Activated CD8-positive, alpha-beta T cell treated with anti-CD3 and anti-CD28 coated beads, Interleukin-2, amount 10 ng/mL, durations not matched to agents 7 days and 5 days (primary cell): ENCODE data around the gene DLG2. TPM values are rescaled to one million over a fixed set of nuclear protein-coding genes. Genes with fewer than 3 reads are reported as not detected.
"Not testable (repeated sequence)": the region's sequence is repeated elsewhere in the genome, so short reads cannot be mapped to it uniquely, and the experiment has no call there.

Source experiments
- ATAC-seq: fragments of 150-1000 bp; cut with Tn5 transposase; one replicate; pipeline ENCODE4 v1.10.0; 2021; ENCODE audit warnings: moderate library complexity
- CTCF ChIA-PET: fragments of 350-600 bp; sonication (Branson Sonifier 250); formaldehyde crosslinking; loops from one replicate; lab custom pipeline; 2021; ENCODE audit warnings: antibody characterized with exemption; lab: Charles Lee
- POLR2A ChIA-PET: fragments of 350-600 bp; sonication (Branson Sonifier 250); formaldehyde crosslinking; loops from one replicate; lab custom pipeline; 2021; ENCODE audit warnings: antibody characterized with exemption; lab: Charles Lee
- DNase-seq: peaks from one replicate; pipeline ENCODE4 v3.0.0-alpha.2; 2020
- H3K27ac Mint-ChIP-seq: one replicate; pipeline ENCODE4 v1.8.0; 2021; ENCODE audit warnings: mild to moderate bottlenecking, mixed read lengths
- H3K27me3 Mint-ChIP-seq: one replicate; pipeline ENCODE4 v1.8.0; 2021; ENCODE audit warnings: low read depth, mixed read lengths
- H3K36me3 Mint-ChIP-seq: one replicate; pipeline ENCODE4 v1.8.0; 2021; ENCODE audit warnings: low read depth, mixed read lengths
- H3K4me1 Mint-ChIP-seq: one replicate; pipeline ENCODE4 v1.8.0; 2021; ENCODE audit warnings: low read depth, mixed read lengths
- H3K4me3 Mint-ChIP-seq: one replicate; pipeline ENCODE4 v1.8.0; 2021; ENCODE audit warnings: mild to moderate bottlenecking, mixed read lengths
- H3K9me3 Mint-ChIP-seq: one replicate; pipeline ENCODE4 v1.8.0; 2022; ENCODE audit warnings: mixed read lengths; ENCODE audit not compliant: insufficient read depth
- total RNA-seq, 2 experiments: library from RNA; stranded (reverse); gene quantifications; one replicate each; pipeline ENCODE4 v1.2.3, GENCODE V29; 2021

Gene DLG2
- total RNA-seq, 2 experiments from 2014 or later, result 1.3 to 1.6 TPM

- H3K27ac Mint-ChIP-seq, result no peak overlapping the region
Observed at GRCh38 chr11:83617671-83618070, 2009.5 kb downstream of the DLG2 start.

GRCh38 chr11:83613767-83614121 lies 2013.4 kb downstream of the DLG2 start:
- ATAC-seq (no peak), DNase-seq (no peak)
- POLR2A ChIA-PET, result no interaction called here
- no peaks in the 10 kb centered on the region for H3K27me3 Mint-ChIP-seq
- no peaks in the 10 kb centered on the region for H3K4me1 Mint-ChIP-seq
- CTCF ChIA-PET, result no interaction called here
- no peak overlapping the region for H3K4me3 Mint-ChIP-seq
- H3K9me3 Mint-ChIP-seq, result no peaks in the 10 kb centered on the region
- H3K27ac Mint-ChIP-seq, result no peak overlapping the region
- no peaks in the 10 kb centered on the region for H3K36me3 Mint-ChIP-seq

More at GRCh38 chr11:83617671-83618070, 2009.5 kb downstream of the DLG2 start:
- DNase-seq (no peak), ATAC-seq (no peak)
- Mint-ChIP-seq H3K4me3 (no peak overlapping the region), H3K9me3 (no peaks in the 10 kb centered on the region), H3K27me3 (no peaks in the 10 kb centered on the region), H3K4me1 (no peaks in the 10 kb centered on the region), H3K36me3 (no peaks in the 10 kb centered on the region)
- CTCF ChIA-PET, result no interaction called here
- POLR2A ChIA-PET, result no interaction called here

GRCh38 chr11:83612891-83613766 lies 2014.0 kb downstream of the DLG2 start:
- no peaks in the 10 kb centered on the region for H3K27me3 Mint-ChIP-seq
- no peaks in the 10 kb centered on the region for H3K4me1 Mint-ChIP-seq
- POLR2A ChIA-PET, result no interaction called here

GRCh38 chr11:83611600-83611999 lies 2015.5 kb downstream of the DLG2 start:
- Mint-ChIP-seq H3K4me1 (no peaks in the 10 kb centered on the region), H3K36me3 (no peaks in the 10 kb centered on the region), H3K27me3 (no peaks in the 10 kb centered on the region), H3K27ac (no peak overlapping the region), H3K9me3 (no peaks in the 10 kb centered on the region), H3K4me3 (no peak overlapping the region)
- ATAC-seq, result no peak
- ChIA-PET POLR2A (no interaction called here), CTCF (no interaction called here)
- no peak for DNase-seq

More at GRCh38 chr11:83612891-83613766, 2014.0 kb downstream of the DLG2 start:
- DNase-seq (no peak), ATAC-seq (no peak)
- H3K36me3 Mint-ChIP-seq, result no peaks in the 10 kb centered on the region
- H3K27ac Mint-ChIP-seq, result no peak overlapping the region
- CTCF ChIA-PET, result no interaction called here
- H3K4me3 Mint-ChIP-seq, result no peak overlapping the region
- no peaks in the 10 kb centered on the region for H3K9me3 Mint-ChIP-seq

GRCh38 chr11:83611031-83611430 lies 2016.1 kb downstream of the DLG2 start:
- ChIA-PET CTCF (no interaction called here), POLR2A (no interaction called here)
- Mint-ChIP-seq H3K9me3 (no peaks in the 10 kb centered on the region), H3K4me1 (no peaks in the 10 kb centered on the region), H3K27me3 (no peaks in the 10 kb centered on the region), H3K36me3 (no peaks in the 10 kb centered on the region), H3K4me3 (no peak overlapping the region), H3K27ac (no peak overlapping the region)
- no peak for DNase-seq
- ATAC-seq, result no peak

GRCh38 chr11:83609191-83609590 lies 2018.0 kb downstream of the DLG2 start:
- ChIA-PET POLR2A (no interaction called here), CTCF (no interaction called here)
- Mint-ChIP-seq H3K4me1 (no peaks in the 10 kb centered on the region), H3K27ac (no peak overlapping the region), H3K36me3 (no peaks in the 10 kb centered on the region), H3K4me3 (no peak overlapping the region), H3K9me3 (no peaks in the 10 kb centered on the region), H3K27me3 (no peaks in the 10 kb centered on the region)
- no peak for DNase-seq
- ATAC-seq, result no peak

- Mint-ChIP-seq H3K9me3 (no peaks in the 10 kb centered on the region), H3K27me3 (no peaks in the 10 kb centered on the region)
- CTCF ChIA-PET, result no interaction called here
Observed at GRCh38 chr11:83608571-83608970, 2018.6 kb downstream of the DLG2 start.

GRCh38 chr11:83601914-83602527 lies 2025.1 kb downstream of the DLG2 start:
- CTCF ChIA-PET, result no interaction called here
- Mint-ChIP-seq H3K9me3 (no peaks in the 10 kb centered on the region), H3K36me3 (no peaks in the 10 kb centered on the region), H3K27me3 (no peaks in the 10 kb centered on the region), H3K4me1 (no peaks in the 10 kb centered on the region), H3K4me3 (no peak overlapping the region), H3K27ac (no peak overlapping the region)
- ATAC-seq, result no peak
- DNase-seq, result no peak
- POLR2A ChIA-PET, result no interaction called here

More at GRCh38 chr11:83608571-83608970, 2018.6 kb downstream of the DLG2 start:
- Mint-ChIP-seq H3K4me1 (no peaks in the 10 kb centered on the region), H3K36me3 (no peaks in the 10 kb centered on the region), H3K27ac (no peak overlapping the region), H3K4me3 (no peak overlapping the region)
- ATAC-seq (no peak), DNase-seq (no peak)
- POLR2A ChIA-PET, result no interaction called here

- Mint-ChIP-seq H3K9me3 (no peaks in the 10 kb centered on the region), H3K27ac (no peak overlapping the region), H3K4me1 (no peaks in the 10 kb centered on the region), H3K36me3 (no peaks in the 10 kb centered on the region), H3K27me3 (no peaks in the 10 kb centered on the region), H3K4me3 (no peak overlapping the region)
- ChIA-PET CTCF (interaction anchor here (0.6 kb wide), 1 partner anchor 218 kb away, joined by 3 read pairs; no protein-coding TSS in a partner anchor), POLR2A (no interaction called here)
- ATAC-seq, result no peak
- DNase-seq, result no peak
Observed at GRCh38 chr11:83601201-83601913, 2025.8 kb downstream of the DLG2 start.

- H3K4me3 Mint-ChIP-seq, result no peak overlapping the region
Observed at GRCh38 chr11:83600661-83601060, 2026.5 kb downstream of the DLG2 start.

GRCh38 chr11:83599066-83599465 lies 2028.1 kb downstream of the DLG2 start:
- CTCF ChIA-PET, result no interaction called here
- ATAC-seq (no peak), DNase-seq (no peak)
- Mint-ChIP-seq H3K4me3 (no peak overlapping the region), H3K9me3 (no peaks in the 10 kb centered on the region), H3K36me3 (no peaks in the 10 kb centered on the region), H3K4me1 (no peaks in the 10 kb centered on the region), H3K27ac (no peak overlapping the region), H3K27me3 (no peaks in the 10 kb centered on the region)
- POLR2A ChIA-PET, result no interaction called here

More at GRCh38 chr11:83600661-83601060, 2026.5 kb downstream of the DLG2 start:
- Mint-ChIP-seq H3K9me3 (no peaks in the 10 kb centered on the region), H3K27me3 (no peaks in the 10 kb centered on the region), H3K36me3 (no peaks in the 10 kb centered on the region), H3K27ac (no peak overlapping the region), H3K4me1 (no peaks in the 10 kb centered on the region)
- DNase-seq, result no peak
- CTCF ChIA-PET, result interaction anchor here (0.6 kb wide), 1 partner anchor 219 kb away, joined by 3 read pairs; no protein-coding TSS in a partner anchor
- no peak for ATAC-seq
- POLR2A ChIA-PET, result no interaction called here

GRCh38 chr11:83587797-83588196 lies 2039.3 kb downstream of the DLG2 start:
- H3K4me3 Mint-ChIP-seq, POLR2A ChIA-PET, H3K9me3 Mint-ChIP-seq, DNase-seq, H3K4me1 Mint-ChIP-seq, ATAC-seq, H3K27me3 Mint-ChIP-seq, H3K36me3 Mint-ChIP-seq, H3K27ac Mint-ChIP-seq, CTCF ChIA-PET: not testable (repeated sequence)
